Breast epithelium (tissue), 3 donors: ENCODE results near the gene ZNF488.

Source experiments
- CTCF ChIP-seq, 3 donors: fragments of 450-650 bp; IDR thresholded peaks; one replicate each; pipeline ENCODE4 v1.5.1; 2016 to 2017; ENCODE audit warnings: antibody characterized with exemption in 3 of 3, mild to moderate bottlenecking in 3 of 3, moderate library complexity in 3 of 3
- POLR2A ChIP-seq: fragments of 450-650 bp; IDR thresholded peaks from one replicate; pipeline ENCODE4 v1.6.1; 2016; ENCODE audit warnings: antibody characterized with exemption, mild to moderate bottlenecking, moderate library complexity

- TF ChIP-seq CTCF (IDR thresholded peaks at IDR 0.05) (no peak), POLR2A (no peak)
Observed at GRCh38 chr10:47323636-47324296, 60.3 kb downstream of the ZNF488 start.
